Neural cell (in vitro differentiated cells): ENCODE measurements around the gene SYTL3. TPM values are rescaled to one million over a fixed set of nuclear protein-coding genes. Genes with fewer than 3 reads are reported as not detected.
"Not testable (repeated sequence)": the region's sequence is repeated elsewhere in the genome, so short reads cannot be mapped to it uniquely, and the experiment has no call there.

Source experiments
- H2AFZ ChIP-seq: fragments of 200-600, 300-800 bp; sonication (generic), shearing (Covaris generic); 2 replicates; pipeline ENCODE4 v1.6.0; 2014; ENCODE audit warnings: low read depth, mild to moderate bottlenecking, antibody characterized with exemption, low read length, moderate library complexity
- H3F3A ChIP-seq: fragments of 200-600 bp; shearing (Covaris generic); 2 replicates; pipeline ENCODE4 v1.6.1; 2016; ENCODE audit warnings: mild to moderate bottlenecking, moderate library complexity, mixed read lengths, antibody characterized with exemption, low read length; ENCODE audit not compliant: insufficient read depth, poor library complexity, severe bottlenecking
- H3K27ac ChIP-seq: fragments of 200-600, 300-800 bp; sonication (generic), shearing (Covaris generic); 2 replicates; pipeline ENCODE4 v1.5.1; 2014; ENCODE audit warnings: mild to moderate bottlenecking, low read length, moderate library complexity
- H3K27me3 ChIP-seq: fragments of 300-800, 200-600 bp; sonication (generic), shearing (Covaris generic); 2 replicates; pipeline ENCODE4 v1.6.0; 2014; ENCODE audit warnings: mild to moderate bottlenecking, low read depth, low read length, moderate library complexity; ENCODE audit not compliant: insufficient read depth
- H3K36me3 ChIP-seq: fragments of 300-800, 200-600 bp; sonication (generic), shearing (Covaris generic); 2 replicates; pipeline ENCODE4 v1.5.1; 2014; ENCODE audit warnings: mild to moderate bottlenecking, antibody characterized with exemption, low read length, moderate library complexity; ENCODE audit not compliant: insufficient read depth
- H3K4me2 ChIP-seq: fragments of 300-800, 200-600 bp; sonication (generic), shearing (Covaris generic); 2 replicates; pipeline ENCODE4 v1.6.0; 2014; ENCODE audit warnings: mild to moderate bottlenecking, low read length
- H3K4me3 ChIP-seq: fragments of 300-800, 200-600 bp; sonication (generic), shearing (Covaris generic); 2 replicates; pipeline ENCODE4 v1.5.1; 2014; ENCODE audit warnings: mild to moderate bottlenecking, low read length, moderate library complexity
- H3K79me2 ChIP-seq: fragments of 200-600 bp; shearing (Covaris generic); replicated peaks from 2 replicates; pipeline ENCODE4 v1.6.0; 2014; ENCODE audit warnings: mild to moderate bottlenecking, low read length, moderate library complexity; ENCODE audit not compliant: insufficient read depth
- H3K9ac ChIP-seq: fragments of 300-800, 200-600 bp; sonication (generic), shearing (Covaris generic); 2 replicates; pipeline ENCODE4 v1.6.1; 2016; ENCODE audit warnings: mild to moderate bottlenecking, low read length, mixed read lengths
- H3K9me2 ChIP-seq: fragments of 200-600 bp; shearing (Covaris generic); 2 replicates; pipeline ENCODE4 v1.6.1; 2016; ENCODE audit warnings: mild to moderate bottlenecking, low read length, mixed read lengths; ENCODE audit not compliant: insufficient read depth
- H3K9me3 ChIP-seq: fragments of 200-600, 300-800 bp; sonication (generic), shearing (Covaris generic); 2 replicates; pipeline ENCODE4 v1.6.1; 2016; ENCODE audit warnings: mild to moderate bottlenecking, mixed run types, low read length, moderate library complexity, mixed read lengths
- H4K20me1 ChIP-seq: fragments of 200-600 bp; shearing (Covaris generic); 2 replicates; pipeline ENCODE4 v1.6.1; 2016; ENCODE audit warnings: mild to moderate bottlenecking, mixed run types; ENCODE audit not compliant: insufficient read depth
- EP300 ChIP-seq: fragments of 450-650 bp; conservative IDR thresholded peaks from 2 replicates; pipeline ENCODE4 v1.6.1; 2014; ENCODE audit warnings: antibody characterized with exemption, mild to moderate bottlenecking, moderate library complexity; ENCODE audit not compliant: poor library complexity, severe bottlenecking
- EZH2 ChIP-seq: fragments of 200-600, 300-800 bp; shearing (Covaris generic), sonication (generic); IDR thresholded peaks from 2 replicates; pipeline ENCODE4 v1.6.1; 2014; ENCODE audit warnings: antibody characterized with exemption, low read length, borderline replicate concordance, mild to moderate bottlenecking; ENCODE audit not compliant: insufficient read depth, poor library complexity, severe bottlenecking
- MXI1 ChIP-seq: fragments of 450-650 bp; conservative IDR thresholded peaks from 2 replicates; pipeline ENCODE4 v1.6.1; 2014; ENCODE audit warnings: antibody characterized with exemption, mild to moderate bottlenecking; ENCODE audit not compliant: poor library complexity, severe bottlenecking
- POLR2AphosphoS5 ChIP-seq: IDR thresholded peaks from 2 replicates; pipeline ENCODE4 v1.6.1; 2012
- RAD21 ChIP-seq: fragments of 450-650 bp; conservative IDR thresholded peaks from 2 replicates; pipeline ENCODE4 v1.6.1; 2014; ENCODE audit warnings: antibody characterized with exemption, mild to moderate bottlenecking, moderate library complexity
- SMC3 ChIP-seq: fragments of 450-650 bp; conservative IDR thresholded peaks from 2 replicates; pipeline ENCODE4 v1.6.1; 2014; ENCODE audit warnings: antibody characterized with exemption, mild to moderate bottlenecking, moderate library complexity; ENCODE audit not compliant: poor library complexity
- TAF1 ChIP-seq: IDR thresholded peaks from 2 replicates; pipeline ENCODE4 v1.6.1; 2012; ENCODE audit warnings: low read depth
- polyA plus RNA-seq: library from polyadenylated mRNA; depleted of rRNA; stranded (reverse); fragments of >200 nt; gene quantifications from 2 replicates; pipeline ENCODE4 v1.2.3, GENCODE V29; 2014
- TF ChIP-seq, protein P1 (sequence below): fragments of 450-650 bp; IDR thresholded peaks from 2 replicates; pipeline ENCODE4 v1.5.1; 2014; ENCODE audit warnings: antibody characterized with exemption, mild to moderate bottlenecking, moderate library complexity; ENCODE audit not compliant: poor library complexity, severe bottlenecking
- TF ChIP-seq, protein P2 (sequence below): IDR thresholded peaks from 2 replicates; pipeline ENCODE4 v1.6.1; 2012; ENCODE audit warnings: borderline replicate concordance

The SYTL3 gene
- polyA plus RNA-seq, 1 donor from 2014 or later = 2.1 TPM

DNA sequence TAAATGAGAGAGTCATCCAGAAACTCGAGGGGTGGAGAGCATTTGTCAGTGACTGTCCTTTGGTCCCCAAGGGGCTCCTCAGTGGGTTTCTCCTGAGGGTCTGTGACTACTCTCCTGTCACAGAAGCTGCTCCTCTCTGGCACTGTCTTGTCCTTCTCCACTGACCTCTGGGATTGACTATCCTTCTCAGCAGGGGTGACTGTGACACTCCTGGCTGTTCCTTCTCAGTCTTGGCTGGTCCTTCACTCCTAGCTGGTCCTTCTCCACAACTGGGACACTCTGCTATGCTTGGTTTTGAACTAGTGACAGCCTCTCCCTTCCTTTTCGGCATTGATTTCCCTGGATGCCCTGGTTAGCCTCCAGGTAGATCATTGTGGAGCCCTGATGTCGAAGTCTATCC lies 38.8 kb upstream of the SYTL3 start:
- no peak overlapping the region for H3K4me2 ChIP-seq
- H3K27me3 ChIP-seq = no peaks in the 10 kb centered on the region
- H3K4me3 ChIP-seq = no peak overlapping the region
- no peak overlapping the region for H3K9ac ChIP-seq
- no peaks in the 10 kb centered on the region for H3K9me2 ChIP-seq
- no peaks in the 10 kb centered on the region for H3K36me3 ChIP-seq
- H3K27ac ChIP-seq = no peak overlapping the region
- H3K9me3 ChIP-seq = no peaks in the 10 kb centered on the region
- H2AFZ ChIP-seq = no peak overlapping the region
- H3F3A ChIP-seq = no peaks in the 10 kb centered on the region
- no peak for TF ChIP-seq POLR2AphosphoS5
- no peak for TF ChIP-seq EZH2
- no peak for TF ChIP-seq MXI1
- no peak for TF ChIP-seq EP300
- TF ChIP-seq, protein P1, sequence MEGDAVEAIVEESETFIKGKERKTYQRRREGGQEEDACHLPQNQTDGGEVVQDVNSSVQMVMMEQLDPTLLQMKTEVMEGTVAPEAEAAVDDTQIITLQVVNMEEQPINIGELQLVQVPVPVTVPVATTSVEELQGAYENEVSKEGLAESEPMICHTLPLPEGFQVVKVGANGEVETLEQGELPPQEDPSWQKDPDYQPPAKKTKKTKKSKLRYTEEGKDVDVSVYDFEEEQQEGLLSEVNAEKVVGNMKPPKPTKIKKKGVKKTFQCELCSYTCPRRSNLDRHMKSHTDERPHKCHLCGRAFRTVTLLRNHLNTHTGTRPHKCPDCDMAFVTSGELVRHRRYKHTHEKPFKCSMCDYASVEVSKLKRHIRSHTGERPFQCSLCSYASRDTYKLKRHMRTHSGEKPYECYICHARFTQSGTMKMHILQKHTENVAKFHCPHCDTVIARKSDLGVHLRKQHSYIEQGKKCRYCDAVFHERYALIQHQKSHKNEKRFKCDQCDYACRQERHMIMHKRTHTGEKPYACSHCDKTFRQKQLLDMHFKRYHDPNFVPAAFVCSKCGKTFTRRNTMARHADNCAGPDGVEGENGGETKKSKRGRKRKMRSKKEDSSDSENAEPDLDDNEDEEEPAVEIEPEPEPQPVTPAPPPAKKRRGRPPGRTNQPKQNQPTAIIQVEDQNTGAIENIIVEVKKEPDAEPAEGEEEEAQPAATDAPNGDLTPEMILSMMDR = no peak
- H4K20me1 ChIP-seq = no peaks in the 10 kb centered on the region
- H3K79me2 ChIP-seq = no peaks in the 10 kb centered on the region

DNA sequence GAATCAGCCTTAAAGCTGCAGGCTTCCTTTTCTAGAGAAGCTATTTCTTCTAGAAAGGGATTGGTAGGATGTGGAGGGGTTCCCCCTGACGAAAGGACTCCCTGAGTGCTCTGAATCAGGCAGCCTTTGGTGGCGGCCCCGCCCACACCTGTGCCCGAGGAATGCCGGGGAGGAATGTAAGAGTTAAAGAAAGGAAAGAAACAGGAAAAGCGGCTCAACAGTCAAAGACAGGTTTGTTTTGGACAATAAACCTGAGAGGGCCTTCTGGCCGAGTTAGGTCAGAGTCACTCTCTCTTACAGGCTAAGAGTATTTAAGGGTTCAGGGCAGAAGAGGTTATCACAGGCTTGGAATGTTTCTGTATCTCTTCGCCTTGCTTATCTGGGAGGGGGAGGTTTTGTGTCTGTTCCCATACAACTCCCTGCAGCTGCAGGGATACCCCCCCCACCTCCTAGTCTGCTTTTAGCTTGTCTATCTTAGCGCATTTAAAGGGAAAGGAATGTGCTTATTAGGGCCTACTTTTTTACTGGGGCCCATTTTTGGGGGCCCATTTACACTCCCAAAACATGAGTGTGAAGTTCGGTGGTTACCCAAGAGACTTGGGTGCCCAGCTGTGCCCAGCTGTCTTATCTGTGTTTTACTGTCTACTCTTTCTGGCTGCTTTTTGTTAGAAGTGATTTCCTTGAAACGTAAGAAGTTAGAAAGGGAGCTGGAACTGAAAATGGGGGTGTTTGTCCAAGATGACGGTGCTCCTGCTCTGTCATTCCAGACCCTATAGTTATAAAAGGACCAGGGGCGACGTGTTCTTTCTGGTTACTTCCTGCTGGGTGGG lies 38.1 kb upstream of the SYTL3 start:
- Histone ChIP-seq H3K79me2 (no peaks in the 10 kb centered on the region), H2AFZ (no peak overlapping the region), H3K9me3 (no peaks in the 10 kb centered on the region), H3K4me3 (no peak overlapping the region), H3K4me2 (no peak overlapping the region), H4K20me1 (no peaks in the 10 kb centered on the region), H3K36me3 (no peaks in the 10 kb centered on the region), H3K27ac (no peak overlapping the region), H3K9ac (no peak overlapping the region), H3K27me3 (no peaks in the 10 kb centered on the region), H3F3A (no peaks in the 10 kb centered on the region), H3K9me2 (no peaks in the 10 kb centered on the region)
- TF ChIP-seq SMC3 = no peak
- no peak for TF ChIP-seq MXI1
- TF ChIP-seq POLR2AphosphoS5 = no peak
- no peak for TF ChIP-seq RAD21
- TF ChIP-seq, protein P2, sequence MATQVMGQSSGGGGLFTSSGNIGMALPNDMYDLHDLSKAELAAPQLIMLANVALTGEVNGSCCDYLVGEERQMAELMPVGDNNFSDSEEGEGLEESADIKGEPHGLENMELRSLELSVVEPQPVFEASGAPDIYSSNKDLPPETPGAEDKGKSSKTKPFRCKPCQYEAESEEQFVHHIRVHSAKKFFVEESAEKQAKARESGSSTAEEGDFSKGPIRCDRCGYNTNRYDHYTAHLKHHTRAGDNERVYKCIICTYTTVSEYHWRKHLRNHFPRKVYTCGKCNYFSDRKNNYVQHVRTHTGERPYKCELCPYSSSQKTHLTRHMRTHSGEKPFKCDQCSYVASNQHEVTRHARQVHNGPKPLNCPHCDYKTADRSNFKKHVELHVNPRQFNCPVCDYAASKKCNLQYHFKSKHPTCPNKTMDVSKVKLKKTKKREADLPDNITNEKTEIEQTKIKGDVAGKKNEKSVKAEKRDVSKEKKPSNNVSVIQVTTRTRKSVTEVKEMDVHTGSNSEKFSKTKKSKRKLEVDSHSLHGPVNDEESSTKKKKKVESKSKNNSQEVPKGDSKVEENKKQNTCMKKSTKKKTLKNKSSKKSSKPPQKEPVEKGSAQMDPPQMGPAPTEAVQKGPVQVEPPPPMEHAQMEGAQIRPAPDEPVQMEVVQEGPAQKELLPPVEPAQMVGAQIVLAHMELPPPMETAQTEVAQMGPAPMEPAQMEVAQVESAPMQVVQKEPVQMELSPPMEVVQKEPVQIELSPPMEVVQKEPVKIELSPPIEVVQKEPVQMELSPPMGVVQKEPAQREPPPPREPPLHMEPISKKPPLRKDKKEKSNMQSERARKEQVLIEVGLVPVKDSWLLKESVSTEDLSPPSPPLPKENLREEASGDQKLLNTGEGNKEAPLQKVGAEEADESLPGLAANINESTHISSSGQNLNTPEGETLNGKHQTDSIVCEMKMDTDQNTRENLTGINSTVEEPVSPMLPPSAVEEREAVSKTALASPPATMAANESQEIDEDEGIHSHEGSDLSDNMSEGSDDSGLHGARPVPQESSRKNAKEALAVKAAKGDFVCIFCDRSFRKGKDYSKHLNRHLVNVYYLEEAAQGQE = no peak
- no peak for TF ChIP-seq EZH2
- no peak for TF ChIP-seq TAF1
- no peak for TF ChIP-seq EP300
- TF ChIP-seq, protein P1 = no peak

DNA sequence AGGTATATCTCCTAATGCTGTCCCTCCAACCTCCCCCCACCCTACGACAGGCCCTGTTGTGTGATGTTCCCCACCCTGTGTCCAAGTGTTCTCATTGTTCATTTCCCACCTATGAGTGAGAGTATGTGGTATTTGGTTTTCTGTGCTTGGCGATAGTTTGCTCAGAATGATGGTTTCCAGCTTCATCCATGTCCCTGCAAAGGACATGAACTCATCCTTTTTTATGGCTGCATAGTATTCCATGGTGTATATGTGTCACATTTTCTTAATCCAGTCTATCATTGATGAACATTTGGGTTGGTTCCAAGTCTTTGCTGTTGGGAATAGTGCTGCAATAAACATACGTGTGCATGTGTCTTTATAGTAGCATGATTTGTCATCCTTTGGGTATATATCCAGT lies 35.2 kb upstream of the SYTL3 start:
- not testable (repeated sequence) for H2AFZ ChIP-seq, H3K4me3 ChIP-seq, H4K20me1 ChIP-seq, H3K9ac ChIP-seq, H3K27ac ChIP-seq, H3K4me2 ChIP-seq, H3K9me3 ChIP-seq, H3F3A ChIP-seq, H3K79me2 ChIP-seq, H3K9me2 ChIP-seq, H3K27me3 ChIP-seq, H3K36me3 ChIP-seq

DNA sequence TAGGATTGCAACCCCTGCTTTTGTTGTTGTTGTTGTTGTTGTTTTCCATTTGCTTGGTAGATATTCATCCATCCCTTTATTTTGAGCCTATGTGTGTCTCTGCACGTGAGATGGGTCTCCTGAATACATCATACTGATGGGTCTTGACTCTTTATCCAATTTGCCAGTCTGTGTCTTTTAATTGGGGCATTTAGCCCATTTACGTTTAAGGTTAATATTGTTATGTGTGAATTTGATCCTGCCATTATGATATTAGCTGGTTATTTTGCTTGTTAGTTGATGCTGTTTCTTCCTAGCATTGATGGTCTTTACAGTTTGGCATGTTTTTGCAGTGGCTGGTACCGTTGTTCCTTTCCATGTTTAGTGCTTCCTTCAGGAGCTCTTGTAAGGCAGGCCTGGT lies 31.6 kb upstream of the SYTL3 start:
- H3K9me3 ChIP-seq, H2AFZ ChIP-seq, H3K9ac ChIP-seq, H3K4me3 ChIP-seq, H3K36me3 ChIP-seq, H3F3A ChIP-seq, H3K4me2 ChIP-seq, H3K27me3 ChIP-seq, H3K79me2 ChIP-seq, H4K20me1 ChIP-seq, H3K27ac ChIP-seq, H3K9me2 ChIP-seq: not testable (repeated sequence)
